Stimulated activated naive CD8-positive, alpha-beta T cell treated with anti-CD3 and anti-CD28 coated beads, Interleukin-15, Interleukin-2, amounts not matched to agents 100 ng/mL and 50 ng/mL, for 24 hours (primary cell): ENCODE measurements around the gene AGFG1.

Experiments used
- H3K27ac Mint-ChIP-seq: one replicate; pipeline ENCODE4 v1.8.0; 2021; ENCODE audit warnings: mild to moderate bottlenecking, mixed read lengths
- H3K27me3 Mint-ChIP-seq: one replicate; pipeline ENCODE4 v1.8.0; 2021; ENCODE audit warnings: mixed read lengths
- H3K36me3 Mint-ChIP-seq: one replicate; pipeline ENCODE4 v1.8.0; 2021; ENCODE audit warnings: low read depth, mixed read lengths
- H3K4me1 Mint-ChIP-seq: one replicate; pipeline ENCODE4 v1.8.0; 2021; ENCODE audit warnings: low read depth, mixed read lengths
- H3K4me3 Mint-ChIP-seq: one replicate; pipeline ENCODE4 v1.8.0; 2021; ENCODE audit warnings: mild to moderate bottlenecking, mixed read lengths
- H3K9me3 Mint-ChIP-seq: one replicate; pipeline ENCODE4 v1.8.0; 2021; ENCODE audit warnings: mixed read lengths

The AGFG1 gene

GRCh38 chr2:227608561-227609338, 136.8 kb downstream of the AGFG1 start:
- Mint-ChIP-seq H3K36me3 (no peaks in the 10 kb centered on the region), H3K27me3 (peaks cover 46% of the 10 kb centered on the region), H3K4me1 (peaks cover 8% of the 10 kb centered on the region), H3K9me3 (no peaks in the 10 kb centered on the region), H3K4me3 (no peak overlapping the region), H3K27ac (no peak overlapping the region)

DNA sequence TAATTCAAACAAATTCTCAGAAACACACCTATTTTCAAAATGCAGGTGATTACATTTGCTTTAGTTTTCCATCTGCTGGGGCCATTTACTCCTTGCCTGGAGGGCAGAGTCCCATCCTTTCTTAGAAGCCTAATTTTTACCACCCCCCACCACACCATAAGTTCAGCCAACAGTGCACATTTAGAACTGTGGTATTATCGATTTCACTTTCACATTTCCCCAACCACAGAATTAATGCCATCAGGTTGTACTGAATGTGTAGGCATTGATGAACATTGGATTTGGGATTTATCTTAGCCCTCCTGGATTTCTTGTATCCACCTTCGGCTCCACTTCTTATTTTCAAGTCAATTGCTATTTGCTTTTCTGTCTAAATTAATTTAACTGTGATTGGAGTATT, 138.2 kb downstream of the AGFG1 start:
- peaks cover 46% of the 10 kb centered on the region for H3K27me3 Mint-ChIP-seq
- H3K4me3 Mint-ChIP-seq: no peak overlapping the region
- no peak overlapping the region for H3K27ac Mint-ChIP-seq

More for the DNA sequence above, 138.2 kb downstream of the AGFG1 start:
- Mint-ChIP-seq H3K4me1 (peaks cover 8% of the 10 kb centered on the region), H3K9me3 (no peaks in the 10 kb centered on the region), H3K36me3 (no peaks in the 10 kb centered on the region)
